HG03103 (cell line): ENCODE results near the gene FLAD1.

Experiments
- ATAC-seq: cut with Tn5 transposase; IDR thresholded peaks from one replicate; pipeline ENCODE4 v1.9.1; 2021; ENCODE audit warnings: low read depth; ENCODE audit not compliant: unreplicated experiment

FLAD1 gene

GRCh38 chr1:154982897-154983648 lies at the start of gene FLAD1:
Gene FLAD1, plus strand, starts transcription at chr1:154983344. Its CDS starts 351 bp downstream, at chr1:154983695.
- peak; percentile 95 for ATAC-seq

GRCh38 chr1:154934358-154934948 lies 48.7 kb upstream of the FLAD1 start:
- ATAC-seq: no peak

GRCh38 chr1:154935749-154936554 lies 47.2 kb upstream of the FLAD1 start:
- no peak for ATAC-seq

- peak; percentile 52 for ATAC-seq
These were observed 46.5 kb upstream of the FLAD1 start, which contains the start of gene PMVK for GRCh38 chr1:154936555-154937084. Gene PMVK, minus strand, starts transcription at chr1:154936719. Its CDS starts 34 bp downstream, at chr1:154936685.

- ATAC-seq: peak; percentile 37
These were observed 45.8 kb upstream of the FLAD1 start for GRCh38 chr1:154937085-154937987.

GRCh38 chr1:154937988-154938386 lies 45.2 kb upstream of the FLAD1 start:
- ATAC-seq: no peak

- ATAC-seq: no peak
These were observed 44.3 kb upstream of the FLAD1 start for GRCh38 chr1:154938604-154939399.

- no peak for ATAC-seq
These were observed 43.0 kb upstream of the FLAD1 start for GRCh38 chr1:154940213-154940560.

- no peak for ATAC-seq
These were observed 42.4 kb upstream of the FLAD1 start for GRCh38 chr1:154940651-154941194.

GRCh38 chr1:154941333-154942013 lies 41.7 kb upstream of the FLAD1 start:
- ATAC-seq: no peak

GRCh38 chr1:154943649-154944400 lies 39.3 kb upstream of the FLAD1 start:
- ATAC-seq: no peak

GRCh38 chr1:154944401-154945159 lies 38.6 kb upstream of the FLAD1 start:
- no peak for ATAC-seq

GRCh38 chr1:154945160-154945961 lies 37.8 kb upstream of the FLAD1 start:
- ATAC-seq: no peak

GRCh38 chr1:154945962-154946850 lies 36.9 kb upstream of the FLAD1 start:
- no peak for ATAC-seq

- no peak for ATAC-seq
These were observed 35.1 kb upstream of the FLAD1 start for GRCh38 chr1:154948079-154948478.
